Measurements from ENCODE around the gene CETN3. TPM values are rescaled to one million over a fixed set of nuclear protein-coding genes. Genes with fewer than 3 reads are reported as not detected.

The CETN3 gene
- 62.3 TPM for polyA plus RNA-seq (2013, experiment 1 of 4)
- polyA plus RNA-seq (2013, experiment 2 of 4), result 55.5 TPM
- polyA plus RNA-seq (2013, experiment 3 of 4), result 47.6 TPM
- 63.0 TPM for polyA plus RNA-seq (2013, experiment 4 of 4)

DNA sequence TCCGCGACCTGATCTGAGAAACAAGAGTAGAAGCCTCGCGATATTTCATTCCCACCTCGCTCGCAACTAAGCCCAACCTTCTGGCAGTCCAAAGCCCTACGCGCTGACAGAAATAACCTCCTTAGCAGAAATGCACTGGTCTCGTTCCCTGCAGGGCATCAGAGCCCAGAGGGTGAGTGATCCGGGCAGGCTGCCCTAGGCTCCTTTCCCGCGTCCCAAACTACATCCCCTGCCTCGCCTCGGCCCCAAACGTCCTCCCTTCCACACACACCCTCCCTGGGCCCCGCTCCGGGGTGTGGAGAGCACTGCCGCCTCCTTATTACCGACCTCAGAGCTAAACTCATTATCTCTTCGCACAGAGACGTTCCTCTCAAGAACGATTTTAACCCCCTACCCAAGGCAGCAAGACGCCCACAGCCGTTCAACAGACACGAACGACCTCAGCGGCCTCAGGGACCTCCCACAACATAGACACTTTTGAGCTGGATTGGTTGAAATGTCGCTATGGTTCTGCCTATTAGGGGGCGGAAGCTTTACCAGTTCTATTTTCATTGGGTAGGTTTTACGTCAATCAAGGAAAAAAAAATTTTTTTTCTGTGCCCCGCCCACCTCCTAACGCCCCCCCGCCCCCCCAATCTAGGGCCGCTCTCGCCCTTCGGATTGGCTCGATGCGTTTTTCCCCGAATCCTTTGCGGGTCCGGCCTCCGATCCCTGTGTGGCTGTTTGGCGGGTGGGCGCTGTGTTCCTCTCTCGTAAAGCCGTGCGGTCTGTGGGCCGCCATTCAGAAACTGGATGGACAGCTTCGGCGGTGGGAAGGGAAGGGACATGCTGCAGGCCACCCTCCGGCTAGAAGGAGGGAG is at the start of gene CETN3:
CETN3 (minus strand) TSS at position 439 of the 860 bp plus-strand sequence; CDS start at position 344, 95 bp downstream.
- Histone ChIP-seq H3K4me1 (ENCODE audit: control insufficient read depth, insufficient read depth, low read length) (no peaks in the 10 kb centered on the region), H3K27me3 (ENCODE audit: control insufficient read depth, insufficient read depth, low read length, poor library complexity, severe bottlenecking) (no peaks in the 10 kb centered on the region)
- WGBS, 2 experiments, result 0% methylated on average over 48 to 51 of the region's 51 CpGs

DNA sequence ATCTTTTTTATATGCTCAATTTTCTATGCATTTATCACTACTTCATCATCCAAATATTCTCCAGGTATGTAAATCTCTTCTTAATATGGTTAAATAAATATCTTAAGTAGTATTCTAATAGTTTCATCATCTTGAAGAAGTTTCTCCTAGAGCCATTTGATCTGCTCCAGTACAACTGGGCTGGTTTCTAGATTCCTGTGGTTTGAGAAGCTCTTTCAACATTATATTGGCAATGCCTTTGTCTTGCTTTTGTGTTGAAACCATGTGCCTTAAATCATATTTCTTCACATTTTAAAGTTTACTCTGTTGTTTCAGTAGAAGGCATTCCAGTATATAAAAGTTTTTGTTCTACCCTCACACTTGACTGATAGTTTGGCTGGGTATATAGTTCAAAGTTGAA is 37.4 kb upstream of the CETN3 start:
- no peaks in the 10 kb centered on the region for H3K9me3 ChIP-seq (ENCODE audit: control insufficient read depth, low read length)
- no peak overlapping the region for H3K4me3 ChIP-seq (ENCODE audit: insufficient read depth, low read depth, low read length)
- no peaks in the 10 kb centered on the region for H3K27me3 ChIP-seq (ENCODE audit: control insufficient read depth, insufficient read depth, low read length, poor library complexity, severe bottlenecking)
- no peaks in the 10 kb centered on the region for H3K4me1 ChIP-seq (ENCODE audit: control insufficient read depth, insufficient read depth, low read length)
- H3K27ac ChIP-seq (ENCODE audit: insufficient read depth, low read depth, low read length, poor library complexity, severe bottlenecking), result no peak overlapping the region
- no peaks in the 10 kb centered on the region for H3K36me3 ChIP-seq (ENCODE audit: control insufficient read depth, insufficient read depth, low read length)

More for the DNA sequence above, at the start of gene CETN3:
- peak within 1 kb of the TSS; percentile 95 for H3K27ac ChIP-seq (ENCODE audit: insufficient read depth, low read depth, low read length, poor library complexity, severe bottlenecking)
- no peaks in the 10 kb centered on the region for H3K9me3 ChIP-seq (ENCODE audit: control insufficient read depth, low read length)
- H3K36me3 ChIP-seq (ENCODE audit: control insufficient read depth, insufficient read depth, low read length), result no peaks in the 10 kb centered on the region
- peak within 1 kb of the TSS; percentile 86 for H3K4me3 ChIP-seq (ENCODE audit: insufficient read depth, low read depth, low read length)

- H3K27ac ChIP-seq (ENCODE audit: insufficient read depth, low read depth, low read length, poor library complexity, severe bottlenecking), result no peak overlapping the region
- H3K36me3 ChIP-seq (ENCODE audit: control insufficient read depth, insufficient read depth, low read length), result no peaks in the 10 kb centered on the region
- H3K9me3 ChIP-seq (ENCODE audit: control insufficient read depth, low read length), result no peaks in the 10 kb centered on the region
- no peak overlapping the region for H3K4me3 ChIP-seq (ENCODE audit: insufficient read depth, low read depth, low read length)
- H3K27me3 ChIP-seq (ENCODE audit: control insufficient read depth, insufficient read depth, low read length, poor library complexity, severe bottlenecking), result no peaks in the 10 kb centered on the region
- 52 to 88% methylated on average over 2 of the region's 2 CpGs for WGBS, 2 experiments
- H3K4me1 ChIP-seq (ENCODE audit: control insufficient read depth, insufficient read depth, low read length), result no peaks in the 10 kb centered on the region
Observed at GRCh38 chr5:90440644-90441043, 31.1 kb upstream of the CETN3 start.

- Histone ChIP-seq H3K36me3 (ENCODE audit: control insufficient read depth, insufficient read depth, low read length) (no peaks in the 10 kb centered on the region), H3K4me3 (ENCODE audit: insufficient read depth, low read depth, low read length) (no peak overlapping the region), H3K27ac (ENCODE audit: insufficient read depth, low read depth, low read length, poor library complexity, severe bottlenecking) (no peak overlapping the region), H3K27me3 (ENCODE audit: control insufficient read depth, insufficient read depth, low read length, poor library complexity, severe bottlenecking) (no peaks in the 10 kb centered on the region), H3K4me1 (ENCODE audit: control insufficient read depth, insufficient read depth, low read length) (no peaks in the 10 kb centered on the region), H3K9me3 (ENCODE audit: control insufficient read depth, low read length) (no peaks in the 10 kb centered on the region)
- WGBS, 2 experiments, result 89 to 100% methylated on average over 1 of the region's 1 CpG
Observed at GRCh38 chr5:90438100-90438499, 28.5 kb upstream of the CETN3 start.

DNA sequence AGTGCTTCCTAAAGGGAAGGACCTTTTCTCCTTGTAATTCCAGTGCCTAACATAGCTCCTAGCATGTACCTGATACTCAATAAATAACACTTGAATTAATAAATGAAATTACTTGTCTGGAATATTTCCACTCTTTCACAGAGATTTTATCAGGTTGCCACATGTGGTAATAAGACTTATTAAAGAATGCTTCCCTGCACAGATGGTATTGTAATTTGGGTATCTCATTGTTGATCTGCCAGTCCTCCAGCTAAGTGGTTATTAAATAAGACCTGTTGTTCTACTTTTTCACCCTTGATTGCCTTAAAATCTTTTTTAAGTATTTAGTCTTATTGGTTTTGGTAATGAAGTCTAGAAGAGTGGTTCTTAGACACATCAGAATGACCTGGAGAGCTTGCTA is 28.1 kb upstream of the CETN3 start:
- H3K9me3 ChIP-seq (ENCODE audit: control insufficient read depth, low read length), result no peaks in the 10 kb centered on the region
- no peak overlapping the region for H3K4me3 ChIP-seq (ENCODE audit: insufficient read depth, low read depth, low read length)
- no peaks in the 10 kb centered on the region for H3K36me3 ChIP-seq (ENCODE audit: control insufficient read depth, insufficient read depth, low read length)
- H3K4me1 ChIP-seq (ENCODE audit: control insufficient read depth, insufficient read depth, low read length), result no peaks in the 10 kb centered on the region
- no peaks in the 10 kb centered on the region for H3K27me3 ChIP-seq (ENCODE audit: control insufficient read depth, insufficient read depth, low read length, poor library complexity, severe bottlenecking)
- H3K27ac ChIP-seq (ENCODE audit: insufficient read depth, low read depth, low read length, poor library complexity, severe bottlenecking), result no peak overlapping the region

- Histone ChIP-seq H3K27me3 (ENCODE audit: control insufficient read depth, insufficient read depth, low read length, poor library complexity, severe bottlenecking) (no peaks in the 10 kb centered on the region), H3K27ac (ENCODE audit: insufficient read depth, low read depth, low read length, poor library complexity, severe bottlenecking) (no peak overlapping the region), H3K36me3 (ENCODE audit: control insufficient read depth, insufficient read depth, low read length) (no peaks in the 10 kb centered on the region), H3K9me3 (ENCODE audit: control insufficient read depth, low read length) (no peaks in the 10 kb centered on the region), H3K4me3 (ENCODE audit: insufficient read depth, low read depth, low read length) (no peak overlapping the region), H3K4me1 (ENCODE audit: control insufficient read depth, insufficient read depth, low read length) (no peaks in the 10 kb centered on the region)
- WGBS, 2 experiments, result 33 to 76% methylated on average over 1 to 2 of the region's 5 CpGs
Observed at GRCh38 chr5:90434116-90434714, 24.7 kb upstream of the CETN3 start.

GRCh38 chr5:90424245-90424644 is 14.7 kb upstream of the CETN3 start:
- H3K4me1 ChIP-seq (ENCODE audit: control insufficient read depth, insufficient read depth, low read length), result no peaks in the 10 kb centered on the region
- no peaks in the 10 kb centered on the region for H3K36me3 ChIP-seq (ENCODE audit: control insufficient read depth, insufficient read depth, low read length)
- H3K27me3 ChIP-seq (ENCODE audit: control insufficient read depth, insufficient read depth, low read length, poor library complexity, severe bottlenecking), result no peaks in the 10 kb centered on the region
- H3K27ac ChIP-seq (ENCODE audit: insufficient read depth, low read depth, low read length, poor library complexity, severe bottlenecking), result no peak overlapping the region
- no peak overlapping the region for H3K4me3 ChIP-seq (ENCODE audit: insufficient read depth, low read depth, low read length)
- no peaks in the 10 kb centered on the region for H3K9me3 ChIP-seq (ENCODE audit: control insufficient read depth, low read length)
- 100% methylated on average over 1 of the region's 1 CpG for WGBS, 2 experiments

- Histone ChIP-seq H3K27ac (ENCODE audit: insufficient read depth, low read depth, low read length, poor library complexity, severe bottlenecking) (no peak overlapping the region), H3K4me3 (ENCODE audit: insufficient read depth, low read depth, low read length) (no peak overlapping the region), H3K9me3 (ENCODE audit: control insufficient read depth, low read length) (no peaks in the 10 kb centered on the region), H3K4me1 (ENCODE audit: control insufficient read depth, insufficient read depth, low read length) (no peaks in the 10 kb centered on the region), H3K36me3 (ENCODE audit: control insufficient read depth, insufficient read depth, low read length) (no peaks in the 10 kb centered on the region), H3K27me3 (ENCODE audit: control insufficient read depth, insufficient read depth, low read length, poor library complexity, severe bottlenecking) (no peaks in the 10 kb centered on the region)
- 29 to 32% methylated on average over 4 of the region's 4 CpGs for WGBS, 2 experiments
Observed at GRCh38 chr5:90421136-90421535, 11.6 kb upstream of the CETN3 start.

DNA sequence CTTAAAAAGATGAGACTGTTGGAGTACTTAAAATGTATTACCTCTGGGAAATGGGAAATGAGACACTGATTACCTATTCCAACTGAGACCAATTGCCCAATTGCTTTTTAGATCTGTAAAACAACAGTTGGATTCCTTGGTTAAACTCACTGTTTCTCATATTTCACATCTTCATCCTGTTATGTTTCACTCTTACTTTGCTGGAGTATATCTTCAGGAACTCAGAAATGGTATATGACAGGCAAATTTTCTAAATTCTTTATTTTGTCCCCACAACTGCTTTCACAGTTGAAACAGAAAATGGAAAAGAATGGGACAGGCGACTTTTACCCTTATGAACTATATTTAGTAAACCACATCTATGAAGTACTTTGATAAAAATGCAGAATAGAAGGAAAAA is 8.7 kb upstream of the CETN3 start:
- H3K9me3 ChIP-seq (ENCODE audit: control insufficient read depth, low read length), result no peaks in the 10 kb centered on the region
- H3K4me1 ChIP-seq (ENCODE audit: control insufficient read depth, insufficient read depth, low read length), result no peaks in the 10 kb centered on the region
- H3K36me3 ChIP-seq (ENCODE audit: control insufficient read depth, insufficient read depth, low read length), result no peaks in the 10 kb centered on the region
- 100% methylated on average over 1 of the region's 1 CpG; no CpG with 5 or more reads in 1 of the 2 experiments for WGBS, 2 experiments
- H3K27ac ChIP-seq (ENCODE audit: insufficient read depth, low read depth, low read length, poor library complexity, severe bottlenecking), result no peak overlapping the region
- no peak overlapping the region for H3K4me3 ChIP-seq (ENCODE audit: insufficient read depth, low read depth, low read length)
- no peaks in the 10 kb centered on the region for H3K27me3 ChIP-seq (ENCODE audit: control insufficient read depth, insufficient read depth, low read length, poor library complexity, severe bottlenecking)

- Histone ChIP-seq H3K36me3 (ENCODE audit: control insufficient read depth, insufficient read depth, low read length) (no peaks in the 10 kb centered on the region), H3K4me3 (ENCODE audit: insufficient read depth, low read depth, low read length) (peak overlapping the region; percentile 86), H3K27me3 (ENCODE audit: control insufficient read depth, insufficient read depth, low read length, poor library complexity, severe bottlenecking) (no peaks in the 10 kb centered on the region), H3K27ac (ENCODE audit: insufficient read depth, low read depth, low read length, poor library complexity, severe bottlenecking) (peak overlapping the region; percentile 82), H3K9me3 (ENCODE audit: control insufficient read depth, low read length) (no peaks in the 10 kb centered on the region), H3K4me1 (ENCODE audit: control insufficient read depth, insufficient read depth, low read length) (no peaks in the 10 kb centered on the region)
- 3 to 5% methylated on average over 6 to 8 of the region's 10 CpGs for WGBS, 2 experiments
Observed at GRCh38 chr5:90410178-90410762, 714 bp upstream of the CETN3 start.
